K562 treated with DMSO at 1 percent for 24 hours (cell line): ENCODE results near the gene DYNLL2. TPM values are rescaled to one million over a fixed set of nuclear protein-coding genes. Genes with fewer than 3 reads are reported as not detected.

Experiments
- total RNA-seq: library from RNA; unstranded; fragments of 300-600 nt; gene quantifications from 2 replicates; pipeline ENCODE4 v1.2.3, GENCODE V29; 2022; ENCODE audit warnings: low read depth; ENCODE audit not compliant: insufficient read depth

Gene DYNLL2
- 18.2 and 22.0 TPM in 2 replicates for total RNA-seq

GRCh38 chr17:58082870-58083490, at the start of gene DYNLL2:
DYNLL2 (plus strand) TSS chr17:58083419; CDS start chr17:58087091, 3,672 bp downstream.

Other genes starting within 250 kb of the DYNLL2 start
- 48.3 and 59.7 TPM in 2 replicates for gene MRPS23, start 233.4 kb upstream of the DYNLL2 start, total RNA-seq
- gene CUEDC1, start 128.0 kb upstream of the DYNLL2 start, total RNA-seq = 4.6 and 6.8 TPM in 2 replicates
- gene VEZF1, start 95.2 kb upstream of the DYNLL2 start, total RNA-seq = 22.4 and 24.7 TPM in 2 replicates
- gene SRSF1, start 76.2 kb upstream of the DYNLL2 start, total RNA-seq = 125 and 130 TPM in 2 replicates
- gene OR4D1, start 65.0 kb downstream of the DYNLL2 start, total RNA-seq = not detected in 2 replicates
- gene OR4D2, start 83.6 kb downstream of the DYNLL2 start, total RNA-seq = not detected in 2 replicates
- 0.24 and 0.60 TPM in 2 replicates for gene EPX, start 109.3 kb downstream of the DYNLL2 start, total RNA-seq
- gene MKS1, start 135.8 kb downstream of the DYNLL2 start, total RNA-seq = 23.0 and 25.9 TPM in 2 replicates
- gene LPO, start 155.2 kb downstream of the DYNLL2 start, total RNA-seq = 0.90 and 0.97 TPM in 2 replicates
- not detected in 2 replicates for gene MPO, start 197.5 kb downstream of the DYNLL2 start, total RNA-seq
- 2.0 and 3.1 TPM in 2 replicates for gene TSPOAP1, start 245.4 kb downstream of the DYNLL2 start, total RNA-seq